ENCODE measurements around the gene ANKRD49. TPM values are rescaled to one million over a fixed set of nuclear protein-coding genes. Genes with fewer than 3 reads are reported as not detected.

The ANKRD49 gene
- total and polyA plus RNA-seq, 10 of the 15 experiments (the other 5 are each of a cell fraction or from before 2014, with no cell fraction given), result 19.2 to 46.6 (median 33.6) TPM

DNA sequence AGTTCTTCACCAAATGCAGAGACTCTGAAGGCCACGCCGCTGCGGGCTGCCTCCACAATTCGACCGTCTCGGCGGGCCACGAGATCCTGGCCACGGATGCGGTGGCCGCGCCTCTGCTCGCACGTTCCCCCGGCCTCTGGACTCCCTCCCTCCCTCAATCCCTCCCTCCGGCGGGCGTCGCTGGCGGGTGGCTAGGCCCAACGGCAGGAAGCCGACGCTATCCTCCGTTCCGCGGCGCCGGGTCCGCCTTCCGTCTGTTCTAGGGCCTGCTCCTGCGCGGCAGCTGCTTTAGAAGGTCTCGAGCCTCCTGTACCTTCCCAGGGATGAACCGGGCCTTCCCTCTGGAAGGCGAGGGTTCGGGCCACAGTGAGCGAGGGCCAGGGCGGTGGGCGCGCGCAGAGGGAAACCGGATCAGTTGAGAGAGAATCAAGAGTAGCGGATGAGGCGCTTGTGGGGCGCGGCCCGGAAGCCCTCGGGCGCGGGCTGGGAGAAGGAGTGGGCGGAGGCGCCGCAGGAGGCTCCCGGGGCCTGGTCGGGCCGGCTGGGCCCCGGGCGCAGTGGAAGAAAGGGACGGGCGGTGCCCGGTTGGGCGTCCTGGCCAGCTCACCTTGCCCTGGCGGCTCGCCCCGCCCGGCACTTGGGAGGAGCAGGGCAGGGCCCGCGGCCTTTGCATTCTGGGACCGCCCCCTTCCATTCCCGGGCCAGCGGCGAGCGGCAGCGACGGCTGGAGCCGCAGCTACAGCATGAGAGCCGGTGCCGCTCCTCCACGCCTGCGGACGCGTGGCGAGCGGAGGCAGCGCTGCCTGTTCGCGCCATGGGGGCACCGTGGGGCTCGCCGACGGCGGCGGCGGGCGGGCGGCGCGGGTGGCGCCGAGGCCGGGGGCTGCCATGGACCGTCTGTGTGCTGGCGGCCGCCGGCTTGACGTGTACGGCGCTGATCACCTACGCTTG lies 50.2 kb downstream of the ANKRD49 start, which contains the start of gene FUT4:
Gene FUT4 (plus strand): TSS at position 227 of the 951 bp plus-strand sequence. CDS start 213 bp downstream, at position 440.
- intact Hi-C loops (cut with micrococcal nuclease; ENCODE audit: unreplicated experiment) (loop anchor here (1.0 to 2.0 kb wide), 3 partner anchors 25 to 59 kb away; no protein-coding TSS in a partner anchor), in situ Hi-C loops (cut with MboI) (no loop called here)
- ATAC-seq (peak; percentile 88), DNase-seq (ENCODE audit: low read depth, low spot score) (no peak), FAIRE-seq (no peak)
- Histone ChIP-seq H3K9me3 (replicated peaks; ENCODE audit: control insufficient read depth, insufficient read depth, low read length) (no peaks in the 10 kb centered on the region), H2AFZ (ENCODE audit: control insufficient read depth, low read depth, low read length) (peak within 1 kb of the TSS; percentile 96), H3K9ac (ENCODE audit: control insufficient read depth, insufficient read depth, low read length) (peak within 1 kb of the TSS; percentile 85), H3K36me3 (ENCODE audit: control insufficient read depth in 2 of 2, insufficient read depth in 2 of 2, low read length in 1 of 2) (no peaks in the 10 kb centered on the region), H3K4me2 (ENCODE audit: control insufficient read depth, insufficient read depth) (peak within 1 kb of the TSS; percentile 77), H3K27me3 (replicated peaks in 1 of 2; ENCODE audit: control insufficient read depth in 2 of 2, insufficient read depth in 2 of 2, low read length in 1 of 2) (no peaks in the 10 kb centered on the region), H3K79me2 (ENCODE audit: control insufficient read depth, insufficient read depth, low read length) (peaks cover 2% of the 10 kb centered on the region), H4K20me1 (ENCODE audit: control insufficient read depth, insufficient read depth) (no peaks in the 10 kb centered on the region), H3K4me1 (ENCODE audit: control insufficient read depth, insufficient read depth, low read length) (no peaks in the 10 kb centered on the region), H3K27ac (ENCODE audit: control insufficient read depth, insufficient read depth) (peak within 1 kb of the TSS; percentile 79), H3K4me3 (peak within 1 kb of the TSS; percentile 80)
- ChIA-PET CTCF (interaction anchor here (1.1 to 1.9 kb wide), 3 partner anchors 27 to 60 kb away, joined by 5 read pairs; no protein-coding TSS in a partner anchor), RAD21 (ENCODE audit: unreplicated experiment) (interaction anchor here (0.6 to 9.3 kb wide), 9 partner anchors 15 to 217 kb away, joined by 3 to 52 read pairs (median 3); no protein-coding TSS in a partner anchor), SMC1A (ENCODE audit: uncharacterized antibody, unreplicated experiment) (interaction anchor here (1.0 to 2.1 kb wide), 4 partner anchors 48 to 59 kb away, joined by 4 to 11 read pairs (median 4); no protein-coding TSS in a partner anchor), POLR2A (interaction anchor here (0.6 to 4.6 kb wide), 7 partner anchors 10 to 59 kb away, joined by 3 to 27 read pairs (median 4); no protein-coding TSS in a partner anchor)
- WGBS (ENCODE audit: insufficient coverage, insufficient replicate concordance, low lambda C conversion rate, missing lambda C conversion rate), result under 1% methylated on average over 73 of the region's 109 CpGs
- BruUV-seq (replicated peaks), result no TSS peak
- TF ChIP-seq CBFB (IDR thresholded peaks at IDR 0.05; ENCODE audit: low read depth), result no peak
- no peak; the same call in none of the 2 replicates for TF ChIP-seq SMARCA5 (IDR thresholded peaks at IDR 0.05)
- TF ChIP-seq ELK1 (IDR thresholded peaks at IDR 0.05; ENCODE audit: low read depth, low read length), result 0 out of 2 replicates have a peak, but pooled peaks have one; percentile 31
- TF ChIP-seq NRF1 (conservative IDR thresholded peaks at IDR 0.05; ENCODE audit: low read depth, low read length), result no peak
- TF ChIP-seq FOS (IDR thresholded peaks at IDR 0.05; ENCODE audit: borderline replicate concordance, extremely low read depth, insufficient read length), result no peak
- no peak for TF ChIP-seq TCF7 (IDR thresholded peaks at IDR 0.05; ENCODE audit: borderline replicate concordance)
- TF ChIP-seq, protein P1, sequence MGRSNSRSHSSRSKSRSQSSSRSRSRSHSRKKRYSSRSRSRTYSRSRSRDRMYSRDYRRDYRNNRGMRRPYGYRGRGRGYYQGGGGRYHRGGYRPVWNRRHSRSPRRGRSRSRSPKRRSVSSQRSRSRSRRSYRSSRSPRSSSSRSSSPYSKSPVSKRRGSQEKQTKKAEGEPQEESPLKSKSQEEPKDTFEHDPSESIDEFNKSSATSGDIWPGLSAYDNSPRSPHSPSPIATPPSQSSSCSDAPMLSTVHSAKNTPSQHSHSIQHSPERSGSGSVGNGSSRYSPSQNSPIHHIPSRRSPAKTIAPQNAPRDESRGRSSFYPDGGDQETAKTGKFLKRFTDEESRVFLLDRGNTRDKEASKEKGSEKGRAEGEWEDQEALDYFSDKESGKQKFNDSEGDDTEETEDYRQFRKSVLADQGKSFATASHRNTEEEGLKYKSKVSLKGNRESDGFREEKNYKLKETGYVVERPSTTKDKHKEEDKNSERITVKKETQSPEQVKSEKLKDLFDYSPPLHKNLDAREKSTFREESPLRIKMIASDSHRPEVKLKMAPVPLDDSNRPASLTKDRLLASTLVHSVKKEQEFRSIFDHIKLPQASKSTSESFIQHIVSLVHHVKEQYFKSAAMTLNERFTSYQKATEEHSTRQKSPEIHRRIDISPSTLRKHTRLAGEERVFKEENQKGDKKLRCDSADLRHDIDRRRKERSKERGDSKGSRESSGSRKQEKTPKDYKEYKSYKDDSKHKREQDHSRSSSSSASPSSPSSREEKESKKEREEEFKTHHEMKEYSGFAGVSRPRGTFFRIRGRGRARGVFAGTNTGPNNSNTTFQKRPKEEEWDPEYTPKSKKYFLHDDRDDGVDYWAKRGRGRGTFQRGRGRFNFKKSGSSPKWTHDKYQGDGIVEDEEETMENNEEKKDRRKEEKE (IDR thresholded peaks at IDR 0.05), result peak; percentile 35; the same call in 1 of the 2 replicates
- TF ChIP-seq RELA (IDR thresholded peaks at IDR 0.05; ENCODE audit: borderline replicate concordance, partially characterized antibody), result no peak
- no peak for TF ChIP-seq NR2C2 (IDR thresholded peaks at IDR 0.05; ENCODE audit: borderline replicate concordance, control insufficient read depth, insufficient read length, low read depth)
- no peak for TF ChIP-seq PKNOX1 (IDR thresholded peaks at IDR 0.05)
- no peak for TF ChIP-seq MTA2 (IDR thresholded peaks at IDR 0.05; ENCODE audit: low read depth)
- TF ChIP-seq GABPA (IDR thresholded peaks at IDR 0.05; ENCODE audit: low read depth), result 0 out of 2 replicates have a peak, but pooled peaks have one; percentile 26
- TF ChIP-seq NFYA (IDR thresholded peaks at IDR 0.05; ENCODE audit: borderline replicate concordance, low read depth, low read length), result no peak
- no peak; the same call in 1 of the 2 replicates for TF ChIP-seq STAT1 (conservative IDR thresholded peaks at IDR 0.05)
- TF ChIP-seq, protein P2, sequence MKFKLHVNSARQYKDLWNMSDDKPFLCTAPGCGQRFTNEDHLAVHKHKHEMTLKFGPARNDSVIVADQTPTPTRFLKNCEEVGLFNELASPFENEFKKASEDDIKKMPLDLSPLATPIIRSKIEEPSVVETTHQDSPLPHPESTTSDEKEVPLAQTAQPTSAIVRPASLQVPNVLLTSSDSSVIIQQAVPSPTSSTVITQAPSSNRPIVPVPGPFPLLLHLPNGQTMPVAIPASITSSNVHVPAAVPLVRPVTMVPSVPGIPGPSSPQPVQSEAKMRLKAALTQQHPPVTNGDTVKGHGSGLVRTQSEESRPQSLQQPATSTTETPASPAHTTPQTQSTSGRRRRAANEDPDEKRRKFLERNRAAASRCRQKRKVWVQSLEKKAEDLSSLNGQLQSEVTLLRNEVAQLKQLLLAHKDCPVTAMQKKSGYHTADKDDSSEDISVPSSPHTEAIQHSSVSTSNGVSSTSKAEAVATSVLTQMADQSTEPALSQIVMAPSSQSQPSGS (IDR thresholded peaks at IDR 0.05; ENCODE audit: low read length), result no peak

All from GM12878 (cell line).